Femur (tissue), 1 donor: Measurements from ENCODE around the gene THBS3.
A peak's percentile ranks its signal among the peaks of the same experiment; 100 is the strongest.
"Not testable (repeated sequence)": the region's sequence is repeated elsewhere in the genome, so short reads cannot be mapped to it uniquely, and the experiment has no call there.

Experiments
- DNase-seq: peaks from one replicate; pipeline ENCODE4 v3.0.0-alpha.2; 2017

The THBS3 gene

GRCh38 chr1:155206891-155207805 is 549 bp downstream of the THBS3 start:
- peak; percentile 91 for DNase-seq

GRCh38 chr1:155205969-155206593 is 1.6 kb downstream of the THBS3 start:
- DNase-seq = no peak

GRCh38 chr1:155205035-155205434 is 2.7 kb downstream of the THBS3 start:
- no peak for DNase-seq

GRCh38 chr1:155202731-155203515 is 4.8 kb downstream of the THBS3 start:
- DNase-seq = no peak

- no peak for DNase-seq
These were observed 5.5 kb downstream of the THBS3 start for GRCh38 chr1:155202198-155202597.

- DNase-seq = no peak
These were observed 6.8 kb downstream of the THBS3 start for GRCh38 chr1:155200920-155201319.

GRCh38 chr1:155199792-155200191 is 7.9 kb downstream of the THBS3 start:
- DNase-seq = no peak

GRCh38 chr1:155198547-155198906 is 9.2 kb downstream of the THBS3 start:
- no peak for DNase-seq

GRCh38 chr1:155197901-155198546 is 9.7 kb downstream of the THBS3 start:
- DNase-seq = no peak

GRCh38 chr1:155196893-155197638 is 10.6 kb downstream of the THBS3 start:
- DNase-seq = no peak

- no peak for DNase-seq
These were observed 11.4 kb downstream of the THBS3 start for GRCh38 chr1:155196103-155196892.

GRCh38 chr1:155195201-155196102 is 12.2 kb downstream of the THBS3 start:
- DNase-seq = no peak

GRCh38 chr1:155193991-155194240 is 13.8 kb downstream of the THBS3 start:
- not testable (repeated sequence) for DNase-seq

- DNase-seq = peak; percentile 93
These were observed 14.3 kb downstream of the THBS3 start for GRCh38 chr1:155193275-155193990.

- DNase-seq = no peak
These were observed 15.1 kb downstream of the THBS3 start for GRCh38 chr1:155192346-155193274.

- no peak for DNase-seq
These were observed 15.8 kb downstream of the THBS3 start for GRCh38 chr1:155191904-155192303.

- DNase-seq = not testable (repeated sequence)
These were observed 17.8 kb downstream of the THBS3 start for GRCh38 chr1:155189926-155190325.

GRCh38 chr1:155188268-155188667 is 19.4 kb downstream of the THBS3 start:
- peak; percentile 11 for DNase-seq

- peak; percentile 23 for DNase-seq
These were observed 20.2 kb downstream of the THBS3 start for GRCh38 chr1:155187456-155187891.
